ENCODE data around the gene GSTT4.
A peak's percentile ranks its signal among the peaks of the same experiment; 100 is the strongest.
"Not testable (repeated sequence)": the region's sequence is repeated elsewhere in the genome, so short reads cannot be mapped to it uniquely, and the experiment has no call there.

GSTT4 gene

DNA sequence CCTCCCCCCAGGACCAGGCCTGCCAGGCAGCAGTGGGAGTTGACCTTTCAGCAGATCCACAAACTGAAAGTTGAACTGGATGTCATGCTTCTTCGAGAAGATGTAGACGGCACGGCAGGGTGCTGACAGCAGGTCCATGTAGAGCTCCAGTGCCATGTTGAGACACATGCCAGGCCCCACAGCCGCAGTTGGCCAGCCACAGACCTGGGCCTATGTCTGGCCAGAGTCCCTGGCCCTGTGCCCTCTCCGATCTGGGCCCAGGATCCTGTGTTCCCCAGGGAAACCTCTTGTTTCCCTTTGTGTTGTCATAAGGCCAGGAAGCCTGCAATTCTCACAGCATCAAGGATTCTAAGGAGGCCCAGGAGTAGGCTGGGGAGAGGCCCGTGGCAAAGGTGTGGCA lies at the start of gene GSTT4:
Gene GSTT4 (minus strand): TSS at position 253 of the 400 bp plus-strand sequence. CDS start 97 bp downstream, at position 156.
- Histone ChIP-seq H3K4me3 (ENCODE audit: low read length in 2 of 2) (peak within 1 kb of the TSS in 1 of 2 donors; percentile 15), H3K27me3 (ENCODE audit: control insufficient read depth in 1 of 2, insufficient read depth in 2 of 2, low read length in 2 of 2) (peaks cover 0 to 2% of the 10 kb centered on the region in 2 donors), H3K9me3 (ENCODE audit: control insufficient read depth in 2 of 2, low read length in 2 of 2) (no peaks in the 10 kb centered on the region), H3K9ac (ENCODE audit: low read length in 2 of 2) (peak within 1 kb of the TSS; percentile 17 to 60), H3K36me3 (ENCODE audit: control insufficient read depth in 2 of 2, insufficient read depth in 2 of 2, low read length in 2 of 2) (no peaks in the 10 kb centered on the region), H3K27ac (ENCODE audit: low read length) (peak within 1 kb of the TSS; percentile 71), H3K4me1 (ENCODE audit: control insufficient read depth, insufficient read depth, low read length) (peaks cover 11% of the 10 kb centered on the region)

DNA sequence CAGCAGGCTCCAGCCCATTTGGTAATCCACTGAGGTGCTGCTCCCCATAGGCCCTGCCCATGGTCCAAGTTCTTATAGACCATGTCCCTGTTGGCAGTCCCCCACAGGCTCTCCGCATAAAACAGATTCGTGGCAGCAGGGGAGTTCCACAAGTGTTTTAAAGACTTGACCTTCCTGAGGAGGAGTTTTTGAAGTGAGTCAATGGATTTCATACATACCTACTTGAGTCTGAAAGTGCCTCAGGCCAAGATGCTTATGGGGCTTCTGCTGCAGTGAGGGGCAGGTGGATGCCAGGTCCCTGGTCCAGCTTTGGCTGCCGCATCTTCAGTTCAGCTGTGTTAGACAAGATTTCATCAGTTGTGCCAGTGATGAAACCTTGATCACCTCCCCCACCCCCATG lies 49.1 kb upstream of the GSTT4 start:
- no peak overlapping the region for H3K27ac ChIP-seq (ENCODE audit: low read length)
- no peaks in the 10 kb centered on the region for H3K9me3 ChIP-seq (ENCODE audit: control insufficient read depth in 2 of 2, low read length in 2 of 2)
- H3K4me3 ChIP-seq (ENCODE audit: low read length in 2 of 2), result no peak overlapping the region
- H3K4me1 ChIP-seq (ENCODE audit: control insufficient read depth, insufficient read depth, low read length), result peaks cover 2% of the 10 kb centered on the region
- H3K9ac ChIP-seq (ENCODE audit: low read length in 2 of 2), result no peak overlapping the region
- H3K27me3 ChIP-seq (ENCODE audit: control insufficient read depth in 1 of 2, insufficient read depth in 2 of 2, low read length in 2 of 2), result no peaks in the 10 kb centered on the region
- H3K36me3 ChIP-seq (ENCODE audit: control insufficient read depth in 2 of 2, insufficient read depth in 2 of 2, low read length in 2 of 2), result peaks cover 57% of the 10 kb centered on the region in 2 donors

DNA sequence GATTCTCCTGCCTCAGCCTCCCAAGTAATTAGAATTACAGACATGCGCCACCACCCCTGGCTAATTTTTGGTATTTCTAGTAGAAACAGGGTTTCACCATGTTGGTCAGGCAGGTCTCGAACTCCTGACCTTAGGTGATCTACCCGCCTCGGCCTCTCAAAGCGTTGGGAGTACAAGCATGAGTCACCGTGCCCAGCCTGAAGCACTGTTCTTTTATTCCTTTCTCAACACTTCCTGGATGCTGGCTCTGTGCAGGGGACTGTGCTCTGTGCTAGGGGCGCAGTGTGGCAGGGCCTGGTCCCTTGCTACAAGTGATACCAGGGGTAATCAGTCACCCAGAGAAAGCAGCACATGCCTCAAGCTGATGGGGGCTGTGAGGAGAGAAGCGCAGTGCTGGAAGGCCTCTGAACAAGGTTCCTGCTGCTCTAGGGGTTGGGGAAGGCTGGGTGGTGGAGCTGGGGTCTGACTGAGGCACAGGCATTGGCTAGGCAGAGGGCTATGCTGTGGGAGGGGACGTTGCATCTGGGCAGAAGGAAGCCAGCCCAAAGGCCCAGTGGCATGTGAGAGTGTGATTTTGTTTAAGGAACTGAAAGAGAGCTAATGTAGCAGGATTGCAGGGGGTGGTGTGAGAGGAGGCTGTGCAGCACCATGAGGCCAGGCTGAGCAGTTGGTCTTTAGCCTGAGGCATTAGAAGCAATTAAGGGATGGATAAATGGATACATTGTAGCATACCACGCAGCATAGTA lies 48.4 kb upstream of the GSTT4 start:
- Histone ChIP-seq H3K4me1 (ENCODE audit: control insufficient read depth, insufficient read depth, low read length) (peaks cover 2% of the 10 kb centered on the region), H3K27me3 (ENCODE audit: control insufficient read depth in 1 of 2, insufficient read depth in 2 of 2, low read length in 2 of 2) (no peaks in the 10 kb centered on the region), H3K4me3 (ENCODE audit: low read length in 2 of 2) (no peak overlapping the region), H3K36me3 (ENCODE audit: control insufficient read depth in 2 of 2, insufficient read depth in 2 of 2, low read length in 2 of 2) (peaks cover 55 to 58% of the 10 kb centered on the region in 2 donors), H3K9ac (ENCODE audit: low read length in 2 of 2) (no peak overlapping the region), H3K9me3 (ENCODE audit: control insufficient read depth in 2 of 2, low read length in 2 of 2) (no peaks in the 10 kb centered on the region), H3K27ac (ENCODE audit: low read length) (no peak overlapping the region)

DNA sequence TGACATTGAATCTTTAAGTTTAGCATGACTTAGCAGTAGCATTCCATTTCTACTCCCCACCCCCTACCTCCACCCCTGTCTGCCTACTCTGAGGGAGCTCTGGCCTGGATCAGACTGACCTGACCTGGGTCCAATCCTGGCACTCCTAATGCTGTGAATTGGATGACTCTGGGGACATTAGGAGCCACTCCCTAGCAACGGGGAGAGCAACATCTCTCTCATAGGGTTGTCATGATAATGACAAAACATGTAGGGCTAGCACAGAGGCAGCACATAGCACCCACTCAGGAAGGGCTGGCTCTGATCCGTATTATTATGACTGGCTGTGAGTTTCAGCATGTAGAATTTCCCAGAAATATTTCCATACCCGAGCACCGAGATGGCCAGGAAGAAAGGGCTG lies 46.3 kb upstream of the GSTT4 start:
- H3K27ac ChIP-seq (ENCODE audit: low read length), result peak overlapping the region; percentile 24
- no peaks in the 10 kb centered on the region for H3K9me3 ChIP-seq (ENCODE audit: control insufficient read depth in 2 of 2, low read length in 2 of 2)
- H3K27me3 ChIP-seq (ENCODE audit: control insufficient read depth in 1 of 2, insufficient read depth in 2 of 2, low read length in 2 of 2), result no peaks in the 10 kb centered on the region
- H3K9ac ChIP-seq (ENCODE audit: low read length in 2 of 2), result peak overlapping the region in 1 of 2 donors; percentile 4
- H3K4me3 ChIP-seq (ENCODE audit: low read length in 2 of 2), result no peak overlapping the region
- peaks cover 46 to 56% of the 10 kb centered on the region in 2 donors for H3K36me3 ChIP-seq (ENCODE audit: control insufficient read depth in 2 of 2, insufficient read depth in 2 of 2, low read length in 2 of 2)
- peaks cover 2% of the 10 kb centered on the region for H3K4me1 ChIP-seq (ENCODE audit: control insufficient read depth, insufficient read depth, low read length)

DNA sequence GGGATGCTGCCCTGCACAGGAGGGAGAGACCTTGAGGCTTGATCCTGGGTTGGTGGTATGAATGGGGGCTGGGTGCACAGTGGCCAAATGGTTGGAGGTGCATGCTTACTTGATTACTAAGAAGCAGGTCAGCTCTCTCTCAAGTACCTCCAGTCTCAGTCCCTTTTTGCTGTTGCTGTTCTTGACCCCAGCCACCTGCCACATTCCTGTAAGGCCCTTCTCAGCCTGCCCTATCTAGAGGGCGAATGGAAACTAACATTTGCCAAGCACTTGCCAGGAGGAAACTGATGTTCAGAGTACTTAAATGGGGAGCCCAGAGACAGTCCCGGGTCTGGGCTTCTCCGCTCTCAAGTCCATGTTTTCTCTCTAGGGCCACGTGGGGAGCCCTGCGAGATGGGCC lies 45.8 kb upstream of the GSTT4 start:
- no peaks in the 10 kb centered on the region for H3K9me3 ChIP-seq (ENCODE audit: control insufficient read depth in 2 of 2, low read length in 2 of 2)
- no peak overlapping the region for H3K4me3 ChIP-seq (ENCODE audit: low read length in 2 of 2)
- no peak overlapping the region for H3K27ac ChIP-seq (ENCODE audit: low read length)
- H3K4me1 ChIP-seq (ENCODE audit: control insufficient read depth, insufficient read depth, low read length), result peaks cover 2% of the 10 kb centered on the region
- H3K9ac ChIP-seq (ENCODE audit: low read length in 2 of 2), result no peak overlapping the region
- peaks cover 43 to 51% of the 10 kb centered on the region in 2 donors for H3K36me3 ChIP-seq (ENCODE audit: control insufficient read depth in 2 of 2, insufficient read depth in 2 of 2, low read length in 2 of 2)
- H3K27me3 ChIP-seq (ENCODE audit: control insufficient read depth in 1 of 2, insufficient read depth in 2 of 2, low read length in 2 of 2), result no peaks in the 10 kb centered on the region

DNA sequence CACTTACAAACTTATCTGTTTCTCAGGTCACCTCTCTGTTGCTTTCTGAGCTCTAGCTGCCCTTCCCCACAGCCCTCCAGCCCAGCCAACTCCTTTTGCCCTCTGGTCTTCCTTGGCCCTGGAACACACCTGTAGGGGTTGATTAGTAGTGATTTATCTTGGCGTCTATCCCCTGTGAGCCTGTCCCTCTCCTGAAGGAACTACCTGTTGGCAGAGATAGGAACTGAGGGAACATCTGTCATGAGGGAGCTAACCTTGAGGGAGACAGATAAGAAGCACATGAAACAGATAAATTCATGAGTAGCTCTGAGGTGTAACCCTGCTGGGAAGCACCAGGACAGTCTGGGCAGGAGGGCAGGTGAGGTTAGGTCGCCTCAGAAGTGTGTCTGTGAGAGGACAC lies 44.7 kb upstream of the GSTT4 start:
- Histone ChIP-seq H3K4me3 (ENCODE audit: low read length in 2 of 2) (no peak overlapping the region), H3K4me1 (ENCODE audit: control insufficient read depth, insufficient read depth, low read length) (peaks cover 2% of the 10 kb centered on the region), H3K9ac (ENCODE audit: low read length in 2 of 2) (no peak overlapping the region), H3K27ac (ENCODE audit: low read length) (no peak overlapping the region), H3K36me3 (ENCODE audit: control insufficient read depth in 2 of 2, insufficient read depth in 2 of 2, low read length in 2 of 2) (peaks cover 38 to 48% of the 10 kb centered on the region in 2 donors), H3K27me3 (ENCODE audit: control insufficient read depth in 1 of 2, insufficient read depth in 2 of 2, low read length in 2 of 2) (no peaks in the 10 kb centered on the region), H3K9me3 (ENCODE audit: control insufficient read depth in 2 of 2, low read length in 2 of 2) (no peaks in the 10 kb centered on the region)

DNA sequence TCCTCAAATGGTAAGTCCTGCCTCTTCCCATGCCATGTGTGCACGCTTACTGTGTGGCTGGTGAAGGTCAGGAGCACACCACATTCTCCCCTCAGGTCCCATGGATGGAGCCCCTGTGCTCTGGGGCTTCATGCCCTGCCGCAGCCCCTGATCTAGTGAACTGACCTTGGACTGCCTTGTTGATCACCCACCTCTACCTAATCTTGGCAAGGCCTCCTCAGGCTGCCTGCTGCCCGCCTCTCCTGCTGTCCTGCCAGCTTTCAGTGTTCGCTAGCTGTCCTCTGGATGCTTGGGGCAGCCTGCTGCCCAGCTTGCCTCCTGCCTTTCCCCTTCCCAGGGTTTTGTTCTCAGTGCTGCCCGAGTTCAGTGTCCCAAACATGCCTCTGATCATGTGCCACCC lies 44.0 kb upstream of the GSTT4 start:
- no peaks in the 10 kb centered on the region for H3K9me3 ChIP-seq (ENCODE audit: control insufficient read depth in 2 of 2, low read length in 2 of 2)
- H3K4me1 ChIP-seq (ENCODE audit: control insufficient read depth, insufficient read depth, low read length), result peaks cover 2% of the 10 kb centered on the region
- H3K9ac ChIP-seq (ENCODE audit: low read length in 2 of 2), result no peak overlapping the region
- H3K27me3 ChIP-seq (ENCODE audit: control insufficient read depth in 1 of 2, insufficient read depth in 2 of 2, low read length in 2 of 2), result no peaks in the 10 kb centered on the region
- H3K4me3 ChIP-seq (ENCODE audit: low read length in 2 of 2), result no peak overlapping the region
- peaks cover 32 to 40% of the 10 kb centered on the region in 2 donors for H3K36me3 ChIP-seq (ENCODE audit: control insufficient read depth in 2 of 2, insufficient read depth in 2 of 2, low read length in 2 of 2)
- no peak overlapping the region for H3K27ac ChIP-seq (ENCODE audit: low read length)

DNA sequence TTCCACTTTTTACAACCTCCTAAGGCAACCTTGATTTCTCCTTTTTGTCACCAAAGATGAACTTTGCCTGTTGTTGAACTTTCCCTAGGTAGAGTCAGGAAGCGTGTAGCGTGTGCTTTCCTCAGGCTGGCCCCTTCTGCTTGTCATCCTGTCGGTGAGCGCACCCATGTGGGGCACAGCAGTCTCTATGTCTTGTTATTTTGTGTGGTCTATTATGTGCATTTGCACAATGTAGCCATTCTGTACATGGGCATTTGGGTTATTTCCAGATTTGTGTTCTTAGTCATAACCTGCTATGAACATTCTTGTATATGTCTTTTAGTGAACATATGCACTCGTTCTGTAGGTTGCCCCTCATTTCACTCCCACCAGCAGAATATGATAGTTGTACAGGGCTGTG lies 40.8 kb upstream of the GSTT4 start:
- H3K27me3 ChIP-seq (ENCODE audit: control insufficient read depth in 1 of 2, insufficient read depth in 2 of 2, low read length in 2 of 2), result no peaks in the 10 kb centered on the region
- no peak overlapping the region for H3K9ac ChIP-seq (ENCODE audit: low read length in 2 of 2)
- H3K4me1 ChIP-seq (ENCODE audit: control insufficient read depth, insufficient read depth, low read length), result no peaks in the 10 kb centered on the region
- H3K4me3 ChIP-seq (ENCODE audit: low read length in 2 of 2), result no peak overlapping the region
- peaks cover 25 to 39% of the 10 kb centered on the region in 2 donors for H3K36me3 ChIP-seq (ENCODE audit: control insufficient read depth in 2 of 2, insufficient read depth in 2 of 2, low read length in 2 of 2)
- H3K9me3 ChIP-seq (ENCODE audit: control insufficient read depth in 2 of 2, low read length in 2 of 2), result no peaks in the 10 kb centered on the region
- no peak overlapping the region for H3K27ac ChIP-seq (ENCODE audit: low read length)

DNA sequence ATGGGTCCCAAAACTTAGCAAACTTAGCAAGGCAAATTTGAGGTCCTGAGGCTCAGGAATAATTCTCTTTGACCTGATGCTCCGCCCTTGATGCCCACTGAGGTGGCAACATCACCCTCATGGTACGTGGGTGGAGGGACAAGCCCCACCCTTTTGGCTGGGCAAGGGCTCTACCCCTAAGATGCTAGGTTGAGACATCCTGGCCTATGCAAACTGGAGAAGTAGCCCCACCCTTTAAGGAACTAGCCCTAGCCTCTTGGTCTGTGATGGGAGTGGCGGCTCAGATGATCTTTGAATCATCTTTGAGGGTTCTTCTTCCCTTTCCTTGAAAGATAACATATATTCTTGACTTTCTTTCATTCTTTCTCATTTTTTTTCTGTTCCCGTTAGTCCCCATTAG lies 38.7 kb upstream of the GSTT4 start:
- Histone ChIP-seq H3K9me3 (ENCODE audit: control insufficient read depth in 2 of 2, low read length in 2 of 2) (no peaks in the 10 kb centered on the region), H3K36me3 (ENCODE audit: control insufficient read depth in 2 of 2, insufficient read depth in 2 of 2, low read length in 2 of 2) (peaks cover 26 to 39% of the 10 kb centered on the region in 2 donors), H3K27me3 (ENCODE audit: control insufficient read depth in 1 of 2, insufficient read depth in 2 of 2, low read length in 2 of 2) (no peaks in the 10 kb centered on the region), H3K4me3 (ENCODE audit: low read length in 2 of 2) (no peak overlapping the region), H3K9ac (ENCODE audit: low read length in 2 of 2) (no peak overlapping the region), H3K4me1 (ENCODE audit: control insufficient read depth, insufficient read depth, low read length) (no peaks in the 10 kb centered on the region), H3K27ac (ENCODE audit: low read length) (no peak overlapping the region)

DNA sequence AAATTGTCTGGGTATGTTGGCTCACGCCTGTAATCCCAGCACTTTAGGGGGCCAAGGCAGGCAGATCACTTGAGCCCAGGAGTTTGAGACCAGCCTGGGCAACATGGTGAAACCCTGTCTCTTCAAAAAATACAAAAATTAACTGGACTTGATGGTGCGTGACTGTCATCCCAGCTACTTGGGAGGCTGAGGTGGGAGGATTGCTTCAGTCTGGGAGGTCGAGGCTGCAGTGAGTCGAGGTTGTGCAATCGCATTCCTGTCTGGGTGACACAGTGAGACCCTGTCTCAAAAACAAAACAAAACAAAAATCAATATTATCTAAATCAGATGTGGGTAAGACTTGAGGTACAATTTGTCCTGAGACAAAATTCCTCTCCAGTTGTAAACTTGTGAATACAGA lies 38.2 kb upstream of the GSTT4 start:
- H3K9ac ChIP-seq (ENCODE audit: low read length in 2 of 2); H3K27me3 ChIP-seq (ENCODE audit: control insufficient read depth in 1 of 2, insufficient read depth in 2 of 2, low read length in 2 of 2); H3K4me3 ChIP-seq (ENCODE audit: low read length in 2 of 2); H3K4me1 ChIP-seq (ENCODE audit: control insufficient read depth, insufficient read depth, low read length); H3K9me3 ChIP-seq (ENCODE audit: control insufficient read depth in 2 of 2, low read length in 2 of 2); H3K27ac ChIP-seq (ENCODE audit: low read length): not testable (repeated sequence)
- H3K36me3 ChIP-seq (ENCODE audit: control insufficient read depth in 2 of 2, insufficient read depth in 2 of 2, low read length in 2 of 2), result peaks cover 29 to 41% of the 10 kb centered on the region in 2 donors

DNA sequence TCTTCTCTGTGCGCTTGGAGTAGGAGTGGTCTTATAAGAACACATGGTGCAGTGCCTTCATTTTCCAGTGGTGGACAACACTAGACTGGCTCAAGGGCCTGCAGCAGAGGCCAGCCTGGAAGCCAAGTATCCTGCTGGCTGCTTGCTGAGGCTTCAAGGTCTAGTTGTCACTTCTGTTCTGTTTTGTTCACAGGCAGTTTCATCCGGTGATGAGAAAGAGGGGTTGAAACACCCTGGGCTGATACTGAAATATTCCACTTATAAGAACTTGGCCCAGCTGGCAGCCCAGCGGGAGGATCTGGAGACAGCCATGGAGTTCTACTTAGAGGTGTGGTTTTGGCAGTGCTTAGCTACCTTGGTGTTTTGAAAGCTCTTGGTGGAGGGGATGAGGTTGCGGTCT lies 35.7 kb upstream of the GSTT4 start:
- H3K27me3 ChIP-seq (ENCODE audit: control insufficient read depth in 1 of 2, insufficient read depth in 2 of 2, low read length in 2 of 2), result no peaks in the 10 kb centered on the region
- peaks cover 39 to 42% of the 10 kb centered on the region in 2 donors for H3K36me3 ChIP-seq (ENCODE audit: control insufficient read depth in 2 of 2, insufficient read depth in 2 of 2, low read length in 2 of 2)
- H3K4me3 ChIP-seq (ENCODE audit: low read length in 2 of 2), result no peak overlapping the region
- no peaks in the 10 kb centered on the region for H3K4me1 ChIP-seq (ENCODE audit: control insufficient read depth, insufficient read depth, low read length)
- no peak overlapping the region for H3K9ac ChIP-seq (ENCODE audit: low read length in 2 of 2)
- H3K27ac ChIP-seq (ENCODE audit: low read length), result no peak overlapping the region
- no peaks in the 10 kb centered on the region for H3K9me3 ChIP-seq (ENCODE audit: control insufficient read depth in 2 of 2, low read length in 2 of 2)
